HG02870 (cell line): ENCODE measurements around the gene LDB1.

Experiments
- ATAC-seq: cut with Tn5 transposase; IDR thresholded peaks from one replicate; pipeline ENCODE4 v1.9.1; 2021; ENCODE audit warnings: mild to moderate bottlenecking, moderate library complexity; ENCODE audit not compliant: unreplicated experiment

Gene LDB1

GRCh38 chr10:102113956-102114857 lies 6.0 kb downstream of the LDB1 start:
- ATAC-seq: peak; percentile 27

- no peak for ATAC-seq
Observed at GRCh38 chr10:102113261-102113955, 6.8 kb downstream of the LDB1 start.

DNA sequence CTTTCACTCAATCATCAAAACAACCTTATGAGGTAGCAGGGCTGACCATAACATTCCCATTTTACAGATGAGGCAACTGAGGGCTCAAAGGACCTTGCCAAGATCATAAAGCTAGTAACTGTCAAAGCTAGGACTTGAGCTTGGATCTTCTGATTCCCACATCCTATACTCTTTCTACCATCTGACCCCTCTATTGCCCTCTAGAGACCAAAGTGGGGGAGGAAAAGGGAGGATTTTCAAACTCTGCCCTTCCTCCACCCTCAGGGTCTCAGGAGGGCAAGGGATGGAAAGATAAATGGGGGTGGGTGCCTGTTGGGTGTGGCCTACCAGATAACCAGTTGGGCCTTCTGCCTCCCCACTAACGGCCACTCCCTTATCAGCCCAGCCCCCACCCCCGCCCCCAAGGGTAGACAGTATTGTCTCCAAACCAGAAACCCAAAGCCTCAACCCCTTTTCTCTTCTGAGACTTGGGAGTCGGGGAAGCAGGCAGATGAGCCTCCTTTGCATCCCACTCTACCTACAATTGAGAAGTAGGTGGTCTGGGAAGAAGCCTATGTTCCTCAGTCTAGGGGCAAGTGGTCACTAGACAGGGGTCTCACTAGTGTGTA lies 7.9 kb downstream of the LDB1 start:
- ATAC-seq: no peak

DNA sequence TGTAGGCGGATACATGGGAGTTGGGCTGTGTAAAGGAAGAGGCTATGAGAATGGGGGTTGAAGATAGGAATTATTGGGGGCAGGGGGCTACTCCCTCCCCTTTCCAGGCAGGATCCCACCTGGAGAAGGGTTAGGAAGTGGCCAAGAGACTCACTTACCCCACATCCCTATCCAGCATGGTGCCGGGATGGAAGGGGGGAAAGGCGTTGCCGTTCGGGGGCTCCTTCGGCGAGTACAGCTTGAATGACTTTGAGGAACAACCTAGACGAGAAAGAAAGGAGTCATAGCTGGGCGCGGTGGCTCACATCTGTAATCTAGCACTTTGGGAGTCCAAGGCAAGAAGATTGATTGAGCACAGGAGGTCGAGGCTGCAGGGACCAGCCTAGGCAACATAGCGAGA lies 8.9 kb downstream of the LDB1 start:
- ATAC-seq: no peak

GRCh38 chr10:102109166-102110116 lies 10.7 kb downstream of the LDB1 start:
- ATAC-seq: no peak

- no peak for ATAC-seq
Observed at GRCh38 chr10:102106998-102107397, 13.2 kb downstream of the LDB1 start.

GRCh38 chr10:102102421-102102820 lies 17.7 kb downstream of the LDB1 start:
- ATAC-seq: no peak

GRCh38 chr10:102101152-102101551 lies 19.0 kb downstream of the LDB1 start:
- ATAC-seq: no peak

- no peak for ATAC-seq
Observed at GRCh38 chr10:102096449-102096848, 23.7 kb downstream of the LDB1 start.

DNA sequence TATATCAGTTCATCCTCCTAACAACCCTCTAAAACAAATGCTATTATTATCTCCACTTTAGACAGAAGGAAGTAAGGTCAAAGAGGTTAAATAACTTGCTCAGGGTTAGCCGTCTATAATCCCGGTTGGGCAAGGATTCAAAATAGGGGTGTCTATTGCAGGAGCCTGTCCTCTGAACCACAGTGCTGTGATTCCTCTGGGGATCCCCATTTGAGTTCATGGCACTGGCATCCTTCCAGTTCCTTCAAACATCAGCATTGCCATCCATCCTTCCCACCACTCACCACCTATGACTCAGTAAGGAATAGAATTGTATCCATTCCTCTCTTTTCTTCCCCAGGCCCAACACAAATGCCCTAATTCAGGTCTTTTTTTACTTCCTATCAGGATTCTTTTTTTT lies 29.4 kb downstream of the LDB1 start:
- no peak for ATAC-seq

DNA sequence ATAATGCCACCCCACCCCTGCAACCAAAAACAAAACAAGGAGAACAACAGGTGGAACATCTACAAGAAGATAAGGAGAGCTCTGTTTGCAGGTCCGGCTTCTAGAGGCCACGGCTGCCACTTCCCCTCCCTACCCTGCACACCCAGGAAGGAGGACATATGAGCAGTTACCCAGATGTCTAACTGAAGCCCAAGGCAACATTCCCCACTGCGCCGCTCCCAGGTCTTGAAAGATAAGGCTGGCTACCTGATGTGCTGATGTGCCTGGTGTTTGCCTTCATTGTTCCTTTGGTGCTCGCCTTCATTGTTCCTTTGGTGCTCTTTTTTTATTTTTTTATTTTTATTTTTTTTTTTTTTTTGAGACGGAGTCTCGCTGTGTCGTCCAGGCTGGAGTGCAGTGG lies 34.0 kb downstream of the LDB1 start:
- ATAC-seq: no peak

- ATAC-seq: no peak
Observed at GRCh38 chr10:102085336-102085735, 34.8 kb downstream of the LDB1 start.

DNA sequence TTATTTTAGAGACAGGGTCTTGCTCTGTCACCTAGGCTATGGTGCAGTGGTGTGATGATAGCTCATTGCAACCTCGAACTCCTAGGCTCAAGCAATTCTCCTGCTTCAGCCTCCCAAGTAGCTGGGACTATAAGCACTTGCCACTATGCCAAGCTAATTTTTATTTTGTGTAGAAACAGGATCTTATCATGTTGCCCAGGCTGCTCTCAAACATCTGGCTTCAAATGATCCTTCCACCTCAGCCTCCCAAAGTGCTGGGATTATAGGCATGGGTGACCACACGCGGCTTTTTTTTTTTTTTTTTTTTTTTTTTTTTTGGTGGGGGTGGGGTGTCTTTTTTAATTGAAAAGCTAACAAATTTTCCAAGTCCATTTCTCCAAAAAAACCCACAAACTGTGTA lies 36.6 kb downstream of the LDB1 start:
- no peak for ATAC-seq

- no peak for ATAC-seq
Observed at GRCh38 chr10:102072673-102073527, 47.3 kb downstream of the LDB1 start.

DNA sequence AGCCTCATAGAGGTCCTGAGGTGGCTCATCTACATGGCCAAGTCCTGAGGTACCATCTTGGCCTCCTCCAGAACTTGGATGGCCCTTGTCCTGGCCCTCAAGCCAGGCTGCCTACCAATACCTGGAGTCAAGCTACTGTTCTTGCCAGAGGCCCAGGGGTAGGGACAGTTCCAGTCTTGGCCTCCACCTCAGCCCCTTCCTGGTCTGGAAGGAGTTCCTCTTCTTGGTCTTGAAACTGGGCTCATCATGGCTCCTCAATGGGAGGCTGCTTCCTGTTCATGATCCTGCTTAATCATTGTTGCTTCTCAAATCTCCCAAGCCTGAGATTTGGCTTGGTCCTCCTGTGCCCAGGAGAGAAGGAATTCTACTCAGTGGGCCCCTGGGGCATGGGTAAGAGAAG lies 51.1 kb downstream of the LDB1 start:
- no peak for ATAC-seq

- no peak for ATAC-seq
Observed at GRCh38 chr10:102068216-102068615, 52.0 kb downstream of the LDB1 start.

- ATAC-seq: no peak
Observed at GRCh38 chr10:102067091-102067916, 52.9 kb downstream of the LDB1 start.

- no peak for ATAC-seq
Observed at GRCh38 chr10:102066399-102067088, 53.6 kb downstream of the LDB1 start.
